GM18502 (cell line): ENCODE measurements around the gene MAP3K19.
"Not testable (repeated sequence)": the region's sequence is repeated elsewhere in the genome, so short reads cannot be mapped to it uniquely, and the experiment has no call there.

Experiments
- ATAC-seq: cut with Tn5 transposase; IDR thresholded peaks from one replicate; pipeline ENCODE4 v1.9.1; 2021; ENCODE audit warnings: mild to moderate bottlenecking; ENCODE audit not compliant: unreplicated experiment, poor library complexity

MAP3K19 gene

GRCh38 chr2:135004005-135004746 is 43.1 kb downstream of the MAP3K19 start:
- ATAC-seq, result peak; percentile 85

- ATAC-seq, result no peak
Observed at GRCh38 chr2:135002836-135003235, 44.4 kb downstream of the MAP3K19 start.

- no peak for ATAC-seq
Observed at GRCh38 chr2:134999521-134999920, 47.7 kb downstream of the MAP3K19 start.

- ATAC-seq, result no peak
Observed at GRCh38 chr2:134988994-134989605, 58.1 kb downstream of the MAP3K19 start.

GRCh38 chr2:134985061-134985460 is 62.2 kb downstream of the MAP3K19 start:
- no peak for ATAC-seq

- ATAC-seq, result peak; percentile 63
Observed at GRCh38 chr2:134982603-134983002, 64.6 kb downstream of the MAP3K19 start.

- ATAC-seq, result no peak
Observed at GRCh38 chr2:134980639-134981038, 66.6 kb downstream of the MAP3K19 start.

GRCh38 chr2:134979221-134979620 is 68.0 kb downstream of the MAP3K19 start:
- ATAC-seq, result no peak

GRCh38 chr2:134977104-134977503 is 70.1 kb downstream of the MAP3K19 start:
- not testable (repeated sequence) for ATAC-seq

- ATAC-seq, result no peak
Observed at GRCh38 chr2:134976074-134976702, 71.1 kb downstream of the MAP3K19 start.

- no peak for ATAC-seq
Observed at GRCh38 chr2:134975281-134976009, 71.8 kb downstream of the MAP3K19 start.

GRCh38 chr2:134973241-134974138 is 73.8 kb downstream of the MAP3K19 start:
- ATAC-seq, result peak; percentile 67

- not testable (repeated sequence) for ATAC-seq
Observed at GRCh38 chr2:134967166-134967565, 80.1 kb downstream of the MAP3K19 start.

- no peak for ATAC-seq
Observed at GRCh38 chr2:134957477-134957876, 89.8 kb downstream of the MAP3K19 start.

GRCh38 chr2:134955744-134956143 is 91.5 kb downstream of the MAP3K19 start:
- no peak for ATAC-seq

GRCh38 chr2:134954065-134954464 is 93.2 kb downstream of the MAP3K19 start:
- ATAC-seq, result no peak

- ATAC-seq, result no peak
Observed at GRCh38 chr2:134952608-134953007, 94.6 kb downstream of the MAP3K19 start.

GRCh38 chr2:134950886-134951285 is 96.4 kb downstream of the MAP3K19 start:
- no peak for ATAC-seq

GRCh38 chr2:134949981-134950708 is 97.1 kb downstream of the MAP3K19 start:
- no peak for ATAC-seq
